ENCODE data around the gene SMPDL3B.
A peak's percentile ranks its signal among the peaks of the same experiment; 100 is the strongest.

Gene SMPDL3B

GRCh38 chr1:27934818-27935549 lies at the start of gene SMPDL3B:
Gene SMPDL3B (plus strand): TSS chr1:27935000. CDS start chr1:27935184, 184 bp downstream.
- no peak for DNase-seq (ENCODE audit: low read depth in 1 of 2, low spot score in 1 of 2)

GRCh38 chr1:27885114-27885528 lies 49.7 kb upstream of the SMPDL3B start:
- no peak for DNase-seq (ENCODE audit: low read depth in 1 of 2, low spot score in 1 of 2)

GRCh38 chr1:27885621-27886352 lies 49.0 kb upstream of the SMPDL3B start:
- DNase-seq (ENCODE audit: low read depth in 1 of 2, low spot score in 1 of 2) = no peak

- DNase-seq (ENCODE audit: low read depth in 1 of 2, low spot score in 1 of 2) = no peak
Observed at GRCh38 chr1:27886353-27886679, 48.5 kb upstream of the SMPDL3B start.

GRCh38 chr1:27886744-27887143 lies 48.1 kb upstream of the SMPDL3B start:
- DNase-seq (ENCODE audit: low read depth in 1 of 2, low spot score in 1 of 2) = no peak

GRCh38 chr1:27887215-27888021 lies 47.4 kb upstream of the SMPDL3B start:
- no peak for DNase-seq (ENCODE audit: low read depth in 1 of 2, low spot score in 1 of 2)

GRCh38 chr1:27889506-27889905 lies 45.3 kb upstream of the SMPDL3B start:
- DNase-seq (ENCODE audit: low read depth in 1 of 2, low spot score in 1 of 2) = no peak

GRCh38 chr1:27891196-27891889 lies 43.5 kb upstream of the SMPDL3B start:
- DNase-seq (ENCODE audit: low read depth in 1 of 2, low spot score in 1 of 2) = no peak

GRCh38 chr1:27894521-27894920 lies 40.3 kb upstream of the SMPDL3B start:
- no peak for DNase-seq (ENCODE audit: low read depth in 1 of 2, low spot score in 1 of 2)

GRCh38 chr1:27906759-27907158 lies 28.0 kb upstream of the SMPDL3B start:
- no peak for DNase-seq (ENCODE audit: low read depth in 1 of 2, low spot score in 1 of 2)

- DNase-seq (ENCODE audit: low read depth in 1 of 2, low spot score in 1 of 2) = no peak
Observed at GRCh38 chr1:27912429-27912828, 22.4 kb upstream of the SMPDL3B start.

- no peak for DNase-seq (ENCODE audit: low read depth in 1 of 2, low spot score in 1 of 2)
Observed at GRCh38 chr1:27915082-27915575, 19.7 kb upstream of the SMPDL3B start.

GRCh38 chr1:27922272-27922671 lies 12.5 kb upstream of the SMPDL3B start:
- no peak for DNase-seq (ENCODE audit: low read depth in 1 of 2, low spot score in 1 of 2)

GRCh38 chr1:27928216-27928954 lies 6.4 kb upstream of the SMPDL3B start:
- DNase-seq (ENCODE audit: low read depth in 1 of 2, low spot score in 1 of 2) = no peak

GRCh38 chr1:27931184-27931583 lies 3.6 kb upstream of the SMPDL3B start:
- no peak for DNase-seq (ENCODE audit: low read depth in 1 of 2, low spot score in 1 of 2)

- no peak for DNase-seq (ENCODE audit: low read depth in 1 of 2, low spot score in 1 of 2)
Observed at GRCh38 chr1:27931759-27932158, 3.0 kb upstream of the SMPDL3B start.

GRCh38 chr1:27935721-27936120 lies 921 bp downstream of the SMPDL3B start:
- DNase-seq (ENCODE audit: low read depth in 1 of 2, low spot score in 1 of 2) = no peak

- no peak for DNase-seq (ENCODE audit: low read depth in 1 of 2, low spot score in 1 of 2)
Observed at GRCh38 chr1:27936370-27936769, 1.6 kb downstream of the SMPDL3B start.

- no peak for DNase-seq (ENCODE audit: low read depth in 1 of 2, low spot score in 1 of 2)
Observed at GRCh38 chr1:27937524-27937836, 2.7 kb downstream of the SMPDL3B start.

- no peak for DNase-seq (ENCODE audit: low read depth in 1 of 2, low spot score in 1 of 2)
Observed at GRCh38 chr1:27938488-27938887, 3.7 kb downstream of the SMPDL3B start.

GRCh38 chr1:27940297-27940696 lies 5.5 kb downstream of the SMPDL3B start:
- DNase-seq (ENCODE audit: low read depth in 1 of 2, low spot score in 1 of 2) = peak; percentile 51 to 54

Data from stimulated activated CD4-positive, alpha-beta T cell treated with anti-CD3 and anti-CD28 coated beads, Interleukin-15, amount 100 ng/mL, for 1 hour (primary cell).